Neural crest cell (in vitro differentiated cells): Measurements from ENCODE around the gene IL32. TPM values are rescaled to one million over a fixed set of nuclear protein-coding genes. Genes with fewer than 3 reads are reported as not detected.

Experiments
- DNase-seq: peaks from one replicate; pipeline ENCODE4 v3.0.0; 2021; ENCODE audit warnings: low read depth, mixed read lengths, low spot score
- H3K27ac Mint-ChIP-seq: one replicate; pipeline ENCODE4 v1.8.0; 2021; ENCODE audit warnings: mild to moderate bottlenecking, mixed read lengths; ENCODE audit not compliant: unreplicated experiment
- H3K27me3 Mint-ChIP-seq: 2 replicates; pipeline ENCODE4 v1.8.0; 2021; ENCODE audit warnings: low read depth, mild to moderate bottlenecking, mixed read lengths
- H3K36me3 Mint-ChIP-seq: 2 replicates; pipeline ENCODE4 v1.8.0; 2021; ENCODE audit warnings: low read depth, mild to moderate bottlenecking, mixed read lengths
- H3K4me1 Mint-ChIP-seq: 2 replicates; pipeline ENCODE4 v1.8.0; 2021; ENCODE audit warnings: mixed read lengths
- H3K4me3 Mint-ChIP-seq: one replicate; pipeline ENCODE4 v1.8.0; 2021; ENCODE audit warnings: mild to moderate bottlenecking, mixed read lengths
- H3K9me3 Mint-ChIP-seq: 2 replicates; pipeline ENCODE4 v1.8.0; 2021; ENCODE audit warnings: mixed read lengths
- total RNA-seq: library from RNA; stranded (reverse); gene quantifications from 2 replicates; pipeline ENCODE4 v1.2.1, GENCODE V29; 2021
- TF ChIP-seq, protein P1 (sequence below): fragments of 200-600 bp; sonication (generic); conservative IDR thresholded peaks from 2 replicates; pipeline ENCODE4 v1.5.0; 2021; ENCODE audit warnings: antibody characterized with exemption, mild to moderate bottlenecking

IL32 gene
- total RNA-seq, 1 donor from 2014 or later = not detected

DNA sequence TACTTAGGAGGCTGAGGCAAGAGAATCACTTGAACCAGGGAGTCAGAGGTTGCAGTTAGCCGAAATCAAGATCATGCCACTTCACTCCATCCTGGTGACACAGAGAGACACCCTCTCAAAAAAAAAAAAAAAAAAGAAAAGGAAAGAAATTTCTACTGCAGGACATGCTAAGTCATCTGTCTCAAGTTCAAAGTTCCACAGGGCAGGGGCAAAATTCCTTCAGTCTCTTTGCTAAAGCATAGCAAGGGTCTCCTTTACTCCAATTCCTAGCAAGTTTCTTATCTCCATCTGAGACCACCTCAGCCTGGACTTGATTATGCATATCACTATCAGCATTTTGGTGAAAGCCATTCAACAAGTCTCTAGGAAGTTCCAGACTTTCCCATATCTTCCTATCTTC is 19.1 kb downstream of the IL32 start:
- Mint-ChIP-seq H3K9me3 (no peaks in the 10 kb centered on the region), H3K27ac (no peak overlapping the region), H3K4me3 (no peak overlapping the region), H3K4me1 (peaks cover 18% of the 10 kb centered on the region), H3K36me3 (no peaks in the 10 kb centered on the region), H3K27me3 (peaks cover 6% of the 10 kb centered on the region)
- TF ChIP-seq, protein P1, sequence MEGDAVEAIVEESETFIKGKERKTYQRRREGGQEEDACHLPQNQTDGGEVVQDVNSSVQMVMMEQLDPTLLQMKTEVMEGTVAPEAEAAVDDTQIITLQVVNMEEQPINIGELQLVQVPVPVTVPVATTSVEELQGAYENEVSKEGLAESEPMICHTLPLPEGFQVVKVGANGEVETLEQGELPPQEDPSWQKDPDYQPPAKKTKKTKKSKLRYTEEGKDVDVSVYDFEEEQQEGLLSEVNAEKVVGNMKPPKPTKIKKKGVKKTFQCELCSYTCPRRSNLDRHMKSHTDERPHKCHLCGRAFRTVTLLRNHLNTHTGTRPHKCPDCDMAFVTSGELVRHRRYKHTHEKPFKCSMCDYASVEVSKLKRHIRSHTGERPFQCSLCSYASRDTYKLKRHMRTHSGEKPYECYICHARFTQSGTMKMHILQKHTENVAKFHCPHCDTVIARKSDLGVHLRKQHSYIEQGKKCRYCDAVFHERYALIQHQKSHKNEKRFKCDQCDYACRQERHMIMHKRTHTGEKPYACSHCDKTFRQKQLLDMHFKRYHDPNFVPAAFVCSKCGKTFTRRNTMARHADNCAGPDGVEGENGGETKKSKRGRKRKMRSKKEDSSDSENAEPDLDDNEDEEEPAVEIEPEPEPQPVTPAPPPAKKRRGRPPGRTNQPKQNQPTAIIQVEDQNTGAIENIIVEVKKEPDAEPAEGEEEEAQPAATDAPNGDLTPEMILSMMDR = no peak
- DNase-seq = no peak

DNA sequence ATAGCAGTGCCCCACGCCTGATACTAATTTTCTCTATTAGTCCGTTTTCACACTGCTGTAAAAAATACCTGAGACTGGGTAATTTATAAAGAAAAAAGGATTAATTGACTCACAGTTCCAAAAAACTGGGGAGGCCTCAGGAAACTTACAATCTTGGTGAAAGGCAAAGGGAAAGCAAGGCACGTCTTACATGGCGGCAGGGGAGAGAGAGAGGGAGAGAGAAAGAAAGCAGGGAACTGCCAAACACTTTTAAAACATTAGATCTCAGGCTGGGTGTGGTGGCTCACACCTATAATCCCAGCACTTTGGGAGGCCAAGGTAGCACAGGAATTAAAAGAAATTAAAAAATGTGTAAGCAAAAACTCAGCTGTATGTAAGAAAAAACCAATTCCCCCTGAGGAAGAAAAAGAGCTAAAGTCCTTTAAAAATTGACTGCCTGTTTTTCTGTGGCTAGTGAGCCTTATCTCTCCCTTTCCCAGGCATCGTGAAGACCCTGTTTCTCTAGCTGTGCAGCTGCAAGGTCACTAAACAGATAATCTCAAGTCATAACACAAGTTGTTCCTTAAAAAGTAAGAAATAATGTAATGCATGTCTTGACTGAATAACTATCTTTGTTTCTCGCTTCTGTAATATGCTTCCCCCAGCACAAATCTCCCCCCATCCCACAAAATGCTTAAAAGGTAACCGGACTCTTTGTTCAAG is 19.7 kb downstream of the IL32 start:
- H3K36me3 Mint-ChIP-seq = no peaks in the 10 kb centered on the region

DNA sequence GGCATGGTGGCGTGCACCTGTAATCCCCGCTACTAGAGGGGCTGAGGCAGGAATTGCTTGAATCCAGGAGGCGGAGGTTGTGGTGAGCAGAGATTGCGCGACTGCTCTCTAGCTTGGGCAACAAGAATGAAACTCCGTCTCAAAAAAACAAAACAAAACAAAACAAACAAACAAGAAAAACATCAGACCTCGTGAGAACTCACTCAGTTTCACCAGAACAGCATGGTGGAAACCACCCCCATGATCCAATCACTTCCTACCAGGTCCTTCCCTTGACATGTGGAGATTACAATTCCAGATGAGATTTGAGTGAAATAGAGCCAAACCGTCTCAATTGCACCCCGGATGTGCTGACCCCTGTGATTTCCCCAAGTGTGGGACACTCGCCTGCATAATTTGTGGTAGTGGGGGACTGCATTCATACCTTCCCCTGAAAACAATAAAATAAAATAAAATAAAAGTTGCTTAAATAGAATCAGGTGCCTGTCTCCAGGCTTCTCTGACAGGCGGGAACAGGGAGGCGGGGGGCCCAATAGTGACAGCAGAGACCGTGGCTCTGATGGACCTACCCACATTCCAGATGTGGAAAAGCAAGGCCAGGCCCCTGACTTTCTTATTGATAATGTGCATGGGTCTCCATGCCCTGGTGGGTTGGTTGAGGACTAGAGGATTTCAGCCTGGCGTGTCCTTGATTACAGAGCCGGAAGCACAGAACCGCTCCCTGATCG is 20.6 kb downstream of the IL32 start:
- H3K9me3 Mint-ChIP-seq = no peaks in the 10 kb centered on the region
- no peak overlapping the region for H3K4me3 Mint-ChIP-seq
- no peaks in the 10 kb centered on the region for H3K36me3 Mint-ChIP-seq
- H3K4me1 Mint-ChIP-seq = peaks cover 18% of the 10 kb centered on the region
- TF ChIP-seq, protein P1 = no peak
- DNase-seq = no peak
- H3K27ac Mint-ChIP-seq = no peak overlapping the region
- no peaks in the 10 kb centered on the region for H3K27me3 Mint-ChIP-seq

More for the DNA sequence above, 19.7 kb downstream of the IL32 start:
- no peak for DNase-seq
- H3K4me3 Mint-ChIP-seq = no peak overlapping the region
- TF ChIP-seq, protein P1 = no peak
- no peak overlapping the region for H3K27ac Mint-ChIP-seq
- H3K27me3 Mint-ChIP-seq = no peaks in the 10 kb centered on the region
- no peaks in the 10 kb centered on the region for H3K9me3 Mint-ChIP-seq
- H3K4me1 Mint-ChIP-seq = peaks cover 18% of the 10 kb centered on the region

DNA sequence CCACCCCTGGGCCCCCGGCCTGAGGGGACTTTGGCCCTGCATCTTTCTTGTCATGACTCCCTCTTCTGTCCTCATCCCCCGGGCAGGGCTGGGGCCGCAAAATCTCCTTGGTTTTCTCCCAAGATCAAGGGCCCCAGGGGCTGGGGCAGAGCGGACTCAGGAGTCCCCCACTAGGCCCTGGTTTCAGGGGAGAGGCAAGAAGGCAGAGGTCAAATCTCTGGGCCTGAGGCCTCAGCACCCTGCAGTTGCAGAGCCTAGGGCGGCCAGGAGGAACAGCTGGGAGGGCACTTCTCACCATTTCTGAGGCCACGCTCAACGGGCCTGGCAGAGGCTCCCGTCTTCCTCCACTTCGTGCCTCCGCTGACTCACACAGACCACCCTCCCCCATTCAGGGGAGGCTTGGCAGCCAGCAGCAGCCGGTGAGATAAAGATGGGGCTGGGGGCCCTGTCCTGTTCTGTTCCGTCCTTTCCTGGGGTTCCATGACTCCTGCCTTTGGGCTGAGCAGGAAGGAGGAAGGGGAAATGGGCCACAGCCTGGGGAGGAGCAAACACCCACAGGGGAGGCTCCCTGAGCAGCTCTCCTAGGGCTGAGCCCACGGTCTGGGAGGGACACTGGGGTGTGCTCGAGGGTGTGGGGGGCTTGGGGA is 21.3 kb downstream of the IL32 start:
- H3K27me3 Mint-ChIP-seq = no peaks in the 10 kb centered on the region
- DNase-seq = no peak
- H3K9me3 Mint-ChIP-seq = no peaks in the 10 kb centered on the region
- H3K4me1 Mint-ChIP-seq = peaks cover 18% of the 10 kb centered on the region
- H3K36me3 Mint-ChIP-seq = no peaks in the 10 kb centered on the region
- peak overlapping the region; percentile 67 for H3K27ac Mint-ChIP-seq
- TF ChIP-seq, protein P1 = no peak
- H3K4me3 Mint-ChIP-seq = no peak overlapping the region

DNA sequence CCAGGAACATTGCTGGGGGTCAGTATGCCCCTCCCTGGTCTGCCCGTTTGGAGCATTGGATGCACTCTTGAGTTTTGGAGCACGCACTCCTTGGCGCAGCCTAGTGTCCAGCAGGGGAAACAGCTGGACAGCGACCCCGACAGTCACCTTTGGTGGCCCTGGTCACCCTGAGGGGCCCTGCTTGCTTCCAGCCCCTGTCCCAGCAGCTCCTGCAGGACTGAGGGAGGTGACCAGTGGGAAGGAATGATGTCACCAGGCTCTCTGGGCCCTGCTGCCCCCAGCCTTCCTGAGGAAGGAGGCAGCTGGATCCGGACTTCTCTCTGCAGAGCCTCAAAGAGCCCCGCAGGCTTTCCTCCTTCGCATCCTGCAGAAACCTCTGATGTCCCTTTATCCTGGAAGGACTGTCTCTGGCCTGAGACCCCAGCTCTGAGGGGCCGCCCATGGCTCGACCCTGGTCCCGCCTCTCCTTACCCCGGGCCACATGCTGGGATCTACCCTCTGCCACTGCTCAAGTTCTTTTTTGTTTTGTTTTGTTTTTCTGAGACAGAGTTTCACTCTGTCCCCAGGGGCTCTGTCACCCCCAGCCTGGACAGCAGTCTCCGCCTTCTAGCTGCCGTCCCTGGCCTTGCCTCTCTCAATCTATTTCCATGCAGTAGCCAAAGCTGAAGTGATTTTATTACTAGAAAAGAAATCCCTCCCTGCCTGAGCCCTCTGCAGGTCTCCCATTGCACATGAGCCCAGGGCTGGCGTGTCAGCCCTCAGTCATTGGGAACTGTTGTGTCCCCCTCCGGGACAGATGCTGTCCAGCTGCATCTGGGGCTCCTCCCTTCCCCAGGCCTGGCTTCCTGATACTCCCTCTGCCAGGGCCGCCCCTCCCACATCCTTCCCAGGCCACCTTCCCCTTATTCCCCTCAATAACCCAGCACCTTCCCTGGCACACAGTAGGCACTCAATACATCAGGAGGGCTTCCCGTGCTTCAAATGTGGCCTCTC is 22.1 kb downstream of the IL32 start:
- peaks cover 18% of the 10 kb centered on the region for H3K4me1 Mint-ChIP-seq
- H3K27ac Mint-ChIP-seq = peak overlapping the region; percentile 95
- H3K27me3 Mint-ChIP-seq = no peaks in the 10 kb centered on the region
- TF ChIP-seq, protein P1 = no peak
- peak; percentile 48 for DNase-seq
- peak overlapping the region; percentile 59 for H3K4me3 Mint-ChIP-seq
- no peaks in the 10 kb centered on the region for H3K9me3 Mint-ChIP-seq
- no peaks in the 10 kb centered on the region for H3K36me3 Mint-ChIP-seq
